Common myeloid progenitor, CD34-positive (primary cell): ENCODE data around the gene SERBP1.
"Not testable (repeated sequence)": the region's sequence is repeated elsewhere in the genome, so short reads cannot be mapped to it uniquely, and the experiment has no call there.

ENCODE experiments used
- CTCF ChIA-PET: fragments of 350-600 bp; sonication (Branson Sonifier 250); formaldehyde crosslinking; loops from one replicate; lab custom pipeline; 2021; ENCODE audit warnings: antibody characterized with exemption; lab: Charles Lee
- POLR2A ChIA-PET: fragments of 350-600 bp; sonication (Branson Sonifier 250); formaldehyde crosslinking; loops from one replicate; lab custom pipeline; 2021; ENCODE audit warnings: antibody characterized with exemption; lab: Charles Lee
- DNase-seq, 3 donors: peaks; one replicate each; pipeline versions ENCODE4 v3.0.0 to v3.0.0-alpha.2; 2013
- H3K27ac ChIP-seq, 2 experiments: 1 replicate in 1 of 2; 2 replicates in 1 of 2; pipeline ENCODE4 v1.7.0; 2013; ENCODE audit warnings: inconsistent platforms in 2 of 2, low read length in 2 of 2, mild to moderate bottlenecking in 2 of 2, low read depth in 1 of 2, moderate library complexity in 1 of 2; ENCODE audit not compliant: severe bottlenecking in 2 of 2, insufficient read depth in 1 of 2, poor library complexity in 1 of 2
- H3K27me3 ChIP-seq, 5 experiments: replicated peaks in 2 of 5; 1 replicate in 3 of 5; 2 replicates in 2 of 5; pipeline versions ENCODE4 v1.6.1 to v1.7.0; 2013; ENCODE audit warnings: low read length in 4 of 5, mild to moderate bottlenecking in 2 of 5, moderate library complexity in 2 of 5, inconsistent platforms in 1 of 5; ENCODE audit not compliant: insufficient read depth in 5 of 5, control insufficient read depth in 4 of 5
- H3K36me3 ChIP-seq, 4 experiments: 1 replicate in 2 of 4; 2 replicates in 2 of 4; pipeline versions ENCODE4 v1.6.1 to v1.7.0; 2013; ENCODE audit warnings: low read length in 3 of 4, control low read depth in 1 of 4, mild to moderate bottlenecking in 1 of 4; ENCODE audit not compliant: control insufficient read depth in 4 of 4, insufficient read depth in 4 of 4
- H3K4me1 ChIP-seq, 4 experiments: 1 replicate in 3 of 4; 2 replicates in 1 of 4; pipeline versions ENCODE4 v1.6.1 to v1.7.1; 2013; ENCODE audit warnings: low read length in 3 of 4, mild to moderate bottlenecking in 3 of 4, control low read depth in 1 of 4, inconsistent platforms in 1 of 4, moderate library complexity in 1 of 4; ENCODE audit not compliant: control insufficient read depth in 4 of 4, insufficient read depth in 4 of 4; ENCODE audit errors: control extremely low read depth in 1 of 4
- H3K4me3 ChIP-seq, 7 experiments: 1 replicate in 4 of 7; 2 replicates in 3 of 7; pipeline versions ENCODE4 v1.5.1 to v1.7.0; 2013; ENCODE audit warnings: mild to moderate bottlenecking in 7 of 7, low read length in 6 of 7, moderate library complexity in 6 of 7, inconsistent platforms in 2 of 7, low read depth in 2 of 7, control low read depth in 1 of 7; ENCODE audit not compliant: insufficient read depth in 4 of 7, control insufficient read depth in 1 of 7; ENCODE audit errors: extremely low read depth in 1 of 7
- H3K9me3 ChIP-seq, 5 experiments: 1 replicate in 4 of 5; 2 replicates in 1 of 5; pipeline versions ENCODE4 v1.6.1 to v1.7.1; 2013; ENCODE audit warnings: low read length in 4 of 5, mild to moderate bottlenecking in 2 of 5, inconsistent platforms in 1 of 5, low read depth in 1 of 5, moderate library complexity in 1 of 5; ENCODE audit not compliant: control insufficient read depth in 4 of 5, insufficient read depth in 2 of 5; ENCODE audit errors: control extremely low read depth in 1 of 5
- WGBS: methylation state at CpG from one replicate; pipeline ENCODE4 v1.1.5; 2013; ENCODE audit not compliant: insufficient coverage; 5-methylcytosine and 5-hydroxymethylcytosine counted together

The SERBP1 gene

GRCh38 chr1:67459068-67459467, 28.9 kb upstream of the SERBP1 start:
- Histone ChIP-seq H3K27me3 (no peaks in the 10 kb centered on the region), H3K27ac (no peak overlapping the region), H3K4me1 (no peaks in the 10 kb centered on the region), H3K9me3 (no peaks in the 10 kb centered on the region), H3K36me3 (no peaks in the 10 kb centered on the region), H3K4me3 (no peak overlapping the region)
- ChIA-PET CTCF (interaction anchor here (0.7 to 1.2 kb wide), 4 partner anchors 17 to 247 kb away, joined by 3 to 4 read pairs (median 3); no protein-coding TSS in a partner anchor), POLR2A (no interaction called here)
- DNase-seq = no peak
- 100% methylated on average over 2 of the region's 3 CpGs for WGBS

DNA sequence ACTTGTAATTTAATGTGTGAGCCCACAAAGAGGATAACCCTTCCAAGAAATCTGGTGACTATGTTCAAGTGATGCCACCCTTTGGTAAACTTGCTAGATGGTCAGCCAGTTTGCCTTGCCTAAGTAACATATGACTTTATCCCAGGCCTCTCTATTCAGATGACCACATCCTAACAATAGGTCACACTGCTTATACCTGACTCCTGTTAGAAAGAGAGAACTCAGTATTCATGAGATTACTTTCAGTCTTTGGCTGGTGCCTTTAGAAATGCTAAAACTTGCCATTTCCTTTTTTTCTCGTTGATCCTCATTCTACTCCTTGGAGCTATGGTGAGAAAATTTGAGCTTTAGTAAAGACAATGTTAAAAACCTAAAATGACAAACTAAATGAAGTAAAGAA, 28.5 kb upstream of the SERBP1 start:
- DNase-seq = no peak
- H3K9me3 ChIP-seq = no peaks in the 10 kb centered on the region
- WGBS = 100% methylated on average over 1 of the region's 1 CpG
- POLR2A ChIA-PET = no interaction called here
- no peaks in the 10 kb centered on the region for H3K27me3 ChIP-seq
- H3K4me1 ChIP-seq = no peaks in the 10 kb centered on the region
- H3K4me3 ChIP-seq = no peak overlapping the region
- H3K27ac ChIP-seq = no peak overlapping the region
- no peaks in the 10 kb centered on the region for H3K36me3 ChIP-seq
- CTCF ChIA-PET = interaction anchor here (0.7 to 1.0 kb wide), 3 partner anchors 17 to 247 kb away, joined by 3 read pairs; no protein-coding TSS in a partner anchor

GRCh38 chr1:67457247-67457646, 27.0 kb upstream of the SERBP1 start:
- DNase-seq = no peak
- H3K9me3 ChIP-seq = no peaks in the 10 kb centered on the region
- WGBS = 100% methylated on average over 1 of the region's 1 CpG
- H3K27ac ChIP-seq = no peak overlapping the region
- H3K4me3 ChIP-seq = no peak overlapping the region
- H3K4me1 ChIP-seq = no peaks in the 10 kb centered on the region
- ChIA-PET POLR2A (no interaction called here), CTCF (no interaction called here)
- no peaks in the 10 kb centered on the region for H3K27me3 ChIP-seq
- no peaks in the 10 kb centered on the region for H3K36me3 ChIP-seq

DNA sequence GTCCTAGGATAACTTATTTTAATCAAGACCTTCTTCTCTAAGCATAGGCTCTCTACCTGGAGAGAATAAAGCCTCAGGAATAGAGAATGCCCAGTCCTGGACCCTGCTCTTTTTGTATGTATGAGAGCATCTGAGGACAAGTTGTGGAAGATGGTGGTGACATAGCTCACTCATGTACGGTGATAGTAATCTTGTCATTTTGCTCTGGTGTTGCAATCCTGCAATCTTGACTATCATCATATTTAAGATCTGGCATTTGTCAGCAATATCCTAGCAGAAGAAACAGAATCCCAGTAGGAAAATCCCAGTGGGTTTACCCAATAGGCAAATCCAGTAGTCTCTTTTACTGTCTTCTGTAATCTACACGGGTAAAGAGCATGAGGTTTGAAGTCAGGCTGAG, 21.6 kb upstream of the SERBP1 start:
- H3K4me1 ChIP-seq = peaks cover 0 to 3% (median under 1%) of the 10 kb centered on the region in 4 experiments
- ChIA-PET POLR2A (no interaction called here), CTCF (no interaction called here)
- no peaks in the 10 kb centered on the region for H3K27me3 ChIP-seq
- no peaks in the 10 kb centered on the region for H3K36me3 ChIP-seq
- no peak overlapping the region for H3K4me3 ChIP-seq
- no peaks in the 10 kb centered on the region for H3K9me3 ChIP-seq
- no peak for DNase-seq
- 94% methylated on average over 2 of the region's 2 CpGs for WGBS
- no peak overlapping the region for H3K27ac ChIP-seq

GRCh38 chr1:67451356-67451755, 21.2 kb upstream of the SERBP1 start:
- WGBS = 66% methylated on average over 2 of the region's 2 CpGs
- Histone ChIP-seq H3K4me3 (no peak overlapping the region), H3K27me3 (no peaks in the 10 kb centered on the region), H3K9me3 (no peaks in the 10 kb centered on the region), H3K4me1 (peaks cover 0 to 3% (median 2%) of the 10 kb centered on the region in 4 experiments), H3K36me3 (no peaks in the 10 kb centered on the region), H3K27ac (no peak overlapping the region)
- no peak for DNase-seq
- ChIA-PET CTCF (no interaction called here), POLR2A (no interaction called here)

DNA sequence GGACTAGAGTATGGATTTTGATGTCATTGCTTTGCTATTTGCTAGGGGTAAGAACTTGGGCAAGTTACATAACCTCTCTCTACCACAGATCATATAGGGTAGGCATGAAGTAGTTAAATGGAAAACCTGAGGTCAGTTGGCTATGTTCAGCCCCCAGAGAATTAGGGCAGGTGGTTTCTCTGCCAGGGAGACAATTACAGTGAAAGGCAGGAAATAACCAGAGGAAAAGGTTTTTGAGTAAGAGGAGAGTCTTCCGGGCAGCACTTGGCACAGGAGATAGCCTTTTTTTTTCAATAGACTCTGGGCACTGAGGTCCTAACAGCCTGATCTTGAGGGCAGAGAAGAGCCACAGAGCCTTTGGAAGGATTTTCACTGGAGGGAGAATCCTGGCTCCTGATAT, 16.7 kb upstream of the SERBP1 start:
- Histone ChIP-seq H3K27me3 (no peaks in the 10 kb centered on the region), H3K36me3 (no peaks in the 10 kb centered on the region), H3K4me1 (peaks cover 0 to 3% (median 2%) of the 10 kb centered on the region in 4 experiments), H3K9me3 (no peaks in the 10 kb centered on the region), H3K27ac (no peak overlapping the region), H3K4me3 (no peak overlapping the region)
- POLR2A ChIA-PET = no interaction called here
- CTCF ChIA-PET = no interaction called here
- no peak for DNase-seq
- 40% methylated on average over 1 of the region's 1 CpG for WGBS

DNA sequence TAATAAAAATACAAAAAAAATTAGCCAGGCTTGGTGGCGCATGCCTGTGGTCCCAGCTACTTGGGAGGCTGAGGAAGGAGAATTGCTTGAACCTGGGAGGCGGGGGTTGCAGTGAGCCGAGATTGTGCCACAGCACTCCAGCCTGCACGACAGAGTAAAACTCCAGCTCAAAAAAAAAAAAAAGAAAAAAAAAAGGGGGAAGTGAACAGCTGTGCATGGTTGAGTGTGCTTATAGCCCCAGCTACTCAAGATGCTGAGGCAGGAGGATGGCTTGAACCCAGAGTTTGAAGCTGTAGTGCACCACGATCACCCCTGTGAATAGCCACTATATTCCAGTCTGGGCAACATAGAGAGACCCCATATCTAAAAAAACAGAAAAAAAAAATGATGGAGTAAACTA, 15.8 kb upstream of the SERBP1 start:
- peak in 2 of 3 donors; percentile 27 to 37 for DNase-seq
- H3K36me3 ChIP-seq, CTCF ChIA-PET, H3K9me3 ChIP-seq, H3K4me3 ChIP-seq, H3K27me3 ChIP-seq, H3K27ac ChIP-seq: not testable (repeated sequence)
- H3K4me1 ChIP-seq = peaks cover 6 to 12% (median 7%) of the 10 kb centered on the region in 4 experiments
- POLR2A ChIA-PET = interaction anchor here (0.6 kb wide), 1 partner anchor 216 kb away, joined by 3 read pairs; no protein-coding TSS in a partner anchor
- no CpG with 5 or more reads among the region's 5 CpGs for WGBS
